Fibroblast of skin of right quadriceps (primary cell): ENCODE measurements around the gene PLD2.
A peak's percentile ranks its signal among the peaks of the same experiment; 100 is the strongest.
"Not testable (repeated sequence)": the region's sequence is repeated elsewhere in the genome, so short reads cannot be mapped to it uniquely, and the experiment has no call there.

Experiments
- DNase-seq: peaks from one replicate; pipeline ENCODE4 v3.0.0-alpha.2; 2013

PLD2 gene

DNA sequence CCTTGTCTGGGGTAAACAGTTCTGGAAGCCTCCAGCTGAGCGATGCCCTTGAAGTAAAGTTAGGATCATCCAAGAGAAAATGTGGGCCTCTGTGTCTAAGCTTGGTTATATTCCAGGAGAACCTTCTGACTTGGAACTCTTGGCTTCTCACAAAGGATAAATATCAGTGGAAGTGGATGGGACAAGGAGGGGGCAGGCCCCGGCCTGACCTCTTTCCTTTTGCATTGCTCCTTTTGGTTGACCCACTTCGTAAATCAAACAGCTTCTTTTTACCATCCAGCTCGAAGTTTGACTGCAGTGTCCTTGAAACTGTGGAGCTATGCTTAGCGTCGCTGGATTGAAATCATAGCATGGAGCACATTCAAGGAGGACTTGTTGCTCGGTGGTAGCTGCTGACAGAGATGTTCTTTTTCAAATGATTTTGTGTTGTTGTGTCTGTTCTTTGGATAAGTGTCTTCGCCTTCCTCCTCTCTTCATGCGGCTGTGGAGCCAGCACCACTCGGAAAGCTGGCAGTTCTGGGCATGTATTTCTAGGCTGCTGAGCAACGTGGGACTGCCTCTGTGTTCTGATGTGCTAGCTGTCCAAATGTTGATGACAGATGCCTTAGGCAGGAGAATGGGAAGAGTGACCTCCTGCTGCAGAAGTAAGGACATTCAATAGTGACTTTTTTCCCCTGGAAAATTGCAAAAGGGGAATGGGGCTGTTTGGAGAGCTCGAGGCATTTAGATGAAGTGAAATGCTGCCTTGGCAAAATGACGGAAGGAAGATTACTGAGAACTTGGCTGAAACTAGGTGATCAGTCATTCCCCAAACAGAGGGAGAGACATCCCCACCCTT is 30.7 kb downstream of the PLD2 start:
- no peak for DNase-seq

DNA sequence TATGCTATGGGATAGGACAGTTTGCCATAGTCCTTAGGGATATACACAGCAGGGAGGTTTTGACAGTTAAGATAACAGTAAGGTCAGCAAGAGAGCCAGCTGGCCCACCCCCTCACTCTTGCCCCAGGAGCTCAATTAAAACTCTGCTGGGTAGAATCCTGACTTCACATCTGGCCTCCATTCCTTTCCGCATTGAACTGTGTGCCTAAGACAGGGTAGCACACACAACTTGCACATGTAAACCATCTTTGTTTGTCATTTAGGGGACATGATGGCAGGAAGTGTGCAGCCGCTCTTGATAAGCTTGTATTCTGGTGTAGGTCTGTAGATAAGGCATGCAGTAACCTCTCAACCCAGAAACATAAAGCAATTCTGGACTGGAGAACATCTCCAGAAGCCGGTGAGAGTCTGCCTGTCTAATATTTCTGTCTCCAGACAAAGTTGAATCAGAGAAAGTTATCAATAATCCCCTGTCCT is 31.4 kb downstream of the PLD2 start:
- no peak for DNase-seq

DNA sequence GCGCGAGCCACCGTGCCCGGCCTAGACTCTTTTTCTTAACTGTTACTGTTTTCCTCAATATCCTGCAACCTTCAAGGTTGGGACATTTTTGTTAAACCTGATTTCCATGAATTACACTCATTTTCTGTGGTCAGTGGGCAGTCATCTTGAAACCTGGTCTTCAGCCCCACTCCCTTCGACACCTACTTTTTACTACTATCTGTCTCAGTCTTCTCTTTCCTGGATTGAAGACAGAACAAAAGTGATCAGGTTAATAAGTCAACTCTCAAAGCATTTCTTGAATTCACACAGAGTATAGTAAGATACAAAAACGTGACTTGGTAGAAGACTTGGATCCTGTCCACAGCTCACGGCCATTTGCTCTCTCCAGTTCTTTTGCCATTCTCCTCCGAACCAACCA is 32.3 kb downstream of the PLD2 start:
- no peak for DNase-seq

DNA sequence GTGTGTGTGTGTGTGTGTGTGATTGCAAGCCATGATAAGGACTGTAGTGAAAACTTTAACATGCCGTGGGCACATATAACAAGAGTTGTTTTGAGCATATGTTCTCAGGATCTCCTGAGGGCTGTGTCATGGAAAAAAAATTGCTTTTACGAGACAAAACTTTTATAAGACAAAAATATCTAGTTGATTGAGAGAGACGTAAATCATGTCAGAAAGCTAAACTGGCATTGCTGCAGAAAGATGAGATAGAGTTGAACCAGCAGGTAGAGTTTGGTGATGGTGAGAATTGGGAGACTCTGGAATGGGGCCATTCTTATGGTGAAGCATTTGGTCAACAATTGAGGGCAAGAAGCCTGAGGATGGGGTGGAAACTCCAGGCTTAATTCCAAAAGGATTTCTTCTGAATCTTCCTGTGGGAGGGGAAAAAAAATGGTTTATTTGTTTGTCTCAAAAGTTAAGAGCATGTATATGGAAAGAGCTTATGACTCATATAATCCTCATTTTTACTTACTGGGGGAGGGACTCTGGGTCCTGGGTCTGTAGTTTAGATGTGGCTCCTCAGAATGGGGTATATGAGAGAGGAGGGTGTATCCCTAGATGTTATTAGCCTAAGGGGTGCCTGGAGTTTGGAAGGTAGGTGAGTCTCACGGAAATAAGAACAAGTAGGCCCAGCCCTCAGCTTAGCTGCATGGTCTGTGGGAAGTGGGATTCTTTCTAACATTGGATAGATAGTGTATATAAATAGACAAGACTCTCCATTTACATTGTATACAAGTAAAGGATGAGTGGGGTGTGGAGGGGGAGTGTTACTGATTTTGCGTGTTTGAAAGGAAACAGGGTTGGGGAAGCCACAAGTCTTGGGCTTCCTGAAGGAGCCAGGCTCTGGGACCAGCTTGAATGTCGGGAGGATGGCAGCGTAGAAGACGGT is 33.3 kb downstream of the PLD2 start:
- no peak for DNase-seq

DNA sequence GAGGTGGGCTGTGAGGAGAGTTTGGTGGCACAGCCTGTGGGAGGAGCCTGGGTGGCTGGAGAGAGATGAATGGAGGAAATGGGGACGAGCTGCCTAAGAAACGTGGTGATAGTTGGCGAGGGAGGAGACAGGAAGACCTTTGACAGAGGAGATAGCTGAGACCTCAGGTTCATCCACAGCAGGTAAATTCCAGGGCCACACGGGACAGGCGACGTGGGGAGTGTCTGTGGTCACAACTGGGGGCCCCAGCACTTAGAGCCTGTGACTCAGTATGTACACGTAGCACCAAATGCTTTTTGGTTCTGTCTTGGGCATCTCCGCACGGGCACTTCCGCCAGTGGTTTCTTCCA is 33.9 kb downstream of the PLD2 start:
- no peak for DNase-seq

DNA sequence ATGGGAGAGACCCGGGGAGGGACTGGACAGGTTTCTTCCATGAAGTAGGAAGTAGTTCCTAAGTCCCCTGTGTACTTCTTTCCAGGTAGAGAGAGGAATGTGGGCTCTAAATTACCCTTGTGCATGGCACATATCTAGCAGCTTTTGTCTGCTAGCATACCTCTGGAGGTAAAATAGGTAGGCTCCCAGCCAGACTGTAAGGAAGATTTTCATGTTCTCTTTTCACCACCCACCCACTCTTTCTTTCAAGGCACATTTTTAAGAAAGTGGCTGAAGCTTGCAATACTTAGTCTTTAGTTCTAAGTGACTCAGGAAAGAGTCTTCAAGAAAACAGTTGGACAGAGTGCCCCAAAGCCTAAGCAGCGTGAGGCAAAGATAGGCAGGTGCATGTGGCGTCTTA is 35.4 kb downstream of the PLD2 start:
- no peak for DNase-seq

DNA sequence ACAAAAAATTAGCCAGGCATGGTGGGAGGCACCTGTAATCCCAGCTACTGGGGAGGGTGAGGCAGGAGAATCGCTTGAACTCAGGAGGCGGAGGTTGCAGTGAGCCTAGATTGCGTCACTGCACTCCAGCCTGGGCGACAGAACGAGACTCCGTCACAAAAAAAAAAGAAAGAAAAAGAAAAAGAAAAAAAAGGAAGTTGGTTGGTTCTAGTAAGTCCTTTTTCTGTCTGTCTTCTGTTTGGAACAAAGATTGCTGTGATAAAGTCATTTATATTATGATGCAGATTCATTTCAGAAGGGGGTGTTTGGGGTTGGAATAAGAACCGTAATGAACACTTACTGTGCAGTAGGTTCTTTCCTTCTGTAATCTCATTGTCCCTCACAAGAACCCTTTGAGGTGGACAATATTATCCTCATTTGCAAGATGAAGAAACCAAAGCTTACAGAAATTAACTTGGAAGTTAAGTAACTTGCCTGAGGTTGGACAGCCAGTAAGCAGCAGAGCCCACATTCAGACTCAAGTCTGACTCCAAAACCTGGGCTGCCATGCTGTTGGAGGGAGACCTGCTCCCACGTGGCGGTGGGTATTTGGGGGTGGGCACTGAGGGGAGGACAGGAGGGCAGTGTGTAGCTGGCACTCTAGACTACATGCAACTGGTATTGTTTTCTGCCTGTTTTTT is 36.5 kb downstream of the PLD2 start:
- DNase-seq: no peak

DNA sequence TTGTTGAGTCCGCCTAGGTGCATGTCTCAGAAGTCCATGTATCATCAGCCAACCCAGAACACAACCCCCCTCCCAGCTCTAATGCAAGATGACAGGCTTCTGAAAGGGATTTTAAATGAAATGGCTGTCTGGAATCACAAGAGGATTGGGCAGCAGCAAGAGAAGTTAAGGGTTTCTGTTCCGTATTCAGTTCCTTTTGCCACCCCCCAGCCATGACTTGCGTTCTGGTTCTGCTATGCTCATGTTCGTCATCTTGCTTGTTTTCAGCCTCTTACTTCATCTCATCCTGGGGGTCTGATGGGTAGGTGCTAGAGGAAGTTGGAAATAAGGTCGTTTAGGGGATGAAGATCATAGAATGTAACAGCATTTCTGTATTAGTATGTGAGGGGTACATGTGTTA is 38.2 kb downstream of the PLD2 start:
- DNase-seq: no peak

DNA sequence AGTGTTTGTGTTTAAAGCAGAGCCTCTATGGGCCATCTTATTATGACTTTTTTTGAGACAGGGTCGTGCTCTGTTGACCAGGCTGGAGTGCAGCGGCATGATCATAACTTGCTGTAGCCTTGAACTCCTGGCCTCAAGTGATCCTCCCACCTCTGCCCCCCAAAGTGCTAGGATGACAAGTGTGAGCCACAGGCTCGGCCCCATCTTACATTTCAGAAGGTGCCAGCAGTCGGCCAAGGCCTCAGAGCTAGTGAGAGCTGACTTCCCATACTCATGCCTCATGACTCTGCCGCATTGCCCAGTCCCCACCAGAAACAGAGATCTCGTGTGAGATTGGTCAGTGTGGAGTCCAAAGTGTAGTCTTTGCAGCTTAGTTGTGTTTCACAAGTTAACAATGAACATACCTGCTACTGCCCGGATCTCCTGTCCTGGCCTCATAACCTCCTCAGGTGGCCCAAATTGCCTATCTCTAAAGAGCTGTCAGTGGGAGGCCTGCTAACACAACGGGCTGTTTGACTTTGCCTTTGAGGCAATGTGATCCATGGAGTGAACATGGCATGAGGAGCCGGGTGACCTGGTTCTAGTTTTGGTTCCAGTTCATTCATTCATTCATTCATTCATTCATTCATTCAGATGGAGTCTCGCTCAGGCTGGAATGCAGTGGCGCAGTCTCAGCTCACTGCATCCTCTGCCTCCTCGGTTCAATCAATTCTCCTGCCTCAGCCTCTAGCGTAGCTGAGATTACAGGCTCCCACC is 39.9 kb downstream of the PLD2 start:
- no peak for DNase-seq

DNA sequence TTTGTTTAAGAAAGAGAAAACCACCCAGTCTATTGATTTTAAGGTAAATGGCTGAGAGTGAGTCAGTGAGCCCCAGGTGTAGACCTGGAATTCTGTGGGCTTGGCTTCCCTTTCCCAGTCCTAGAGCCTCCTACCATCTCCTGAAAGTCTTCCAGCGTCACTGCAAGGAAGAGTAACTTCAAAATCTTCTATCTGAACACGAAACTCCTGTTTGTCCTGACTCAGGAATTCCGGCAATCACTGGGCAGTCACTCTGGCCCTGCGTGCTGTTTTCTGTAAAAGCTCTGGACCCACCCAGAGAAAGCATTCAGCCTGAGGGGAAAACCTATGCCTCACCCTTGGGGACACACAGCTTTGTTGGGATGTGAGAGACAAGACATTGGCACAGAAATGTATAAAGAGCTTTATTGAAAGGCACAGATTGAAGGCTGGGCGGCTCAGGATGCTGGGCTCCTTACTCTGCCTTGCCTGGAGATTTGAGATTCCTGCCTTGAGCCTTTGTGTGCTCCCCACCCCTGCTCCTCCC is 42.1 kb downstream of the PLD2 start:
- no peak for DNase-seq

DNA sequence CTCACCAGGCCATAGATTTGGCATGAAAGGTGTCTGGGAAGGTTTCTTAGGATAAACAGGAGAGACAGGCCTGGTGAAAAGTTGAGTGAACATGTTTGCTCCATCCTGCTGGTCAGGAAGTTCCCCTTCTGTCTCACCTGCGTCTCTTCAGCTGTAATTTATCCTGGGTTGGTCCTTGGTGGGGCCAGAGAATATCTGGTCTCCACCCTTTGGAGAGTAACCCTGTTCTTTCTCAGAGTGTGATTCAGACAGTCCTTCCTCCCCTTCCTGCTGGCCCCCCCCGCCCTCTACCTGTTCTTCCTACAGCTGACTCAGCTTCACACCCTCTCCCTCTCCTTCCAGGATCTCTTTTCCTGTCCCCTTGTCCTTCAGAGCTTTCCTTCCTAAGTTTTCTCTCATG is 43.3 kb downstream of the PLD2 start:
- DNase-seq: no peak

DNA sequence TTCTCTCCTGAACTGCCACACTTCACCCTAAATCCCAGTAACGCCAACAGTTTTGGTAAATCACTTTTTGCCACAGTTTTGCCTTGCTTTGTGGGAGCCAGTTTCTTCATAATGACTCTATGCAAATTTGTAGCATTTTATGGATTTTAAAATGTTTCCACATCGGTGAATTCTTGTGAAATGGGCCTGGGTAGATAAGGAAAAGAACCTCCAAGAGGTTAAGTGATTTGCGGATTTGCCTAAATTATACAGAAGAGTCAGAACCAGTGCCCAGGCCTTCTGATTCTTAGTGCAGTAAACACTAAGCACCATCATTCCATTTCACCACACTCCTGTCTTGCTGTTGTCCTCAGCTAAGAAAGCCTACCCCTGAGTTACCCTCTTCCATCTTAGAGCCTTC is 44.1 kb downstream of the PLD2 start:
- no peak for DNase-seq

DNA sequence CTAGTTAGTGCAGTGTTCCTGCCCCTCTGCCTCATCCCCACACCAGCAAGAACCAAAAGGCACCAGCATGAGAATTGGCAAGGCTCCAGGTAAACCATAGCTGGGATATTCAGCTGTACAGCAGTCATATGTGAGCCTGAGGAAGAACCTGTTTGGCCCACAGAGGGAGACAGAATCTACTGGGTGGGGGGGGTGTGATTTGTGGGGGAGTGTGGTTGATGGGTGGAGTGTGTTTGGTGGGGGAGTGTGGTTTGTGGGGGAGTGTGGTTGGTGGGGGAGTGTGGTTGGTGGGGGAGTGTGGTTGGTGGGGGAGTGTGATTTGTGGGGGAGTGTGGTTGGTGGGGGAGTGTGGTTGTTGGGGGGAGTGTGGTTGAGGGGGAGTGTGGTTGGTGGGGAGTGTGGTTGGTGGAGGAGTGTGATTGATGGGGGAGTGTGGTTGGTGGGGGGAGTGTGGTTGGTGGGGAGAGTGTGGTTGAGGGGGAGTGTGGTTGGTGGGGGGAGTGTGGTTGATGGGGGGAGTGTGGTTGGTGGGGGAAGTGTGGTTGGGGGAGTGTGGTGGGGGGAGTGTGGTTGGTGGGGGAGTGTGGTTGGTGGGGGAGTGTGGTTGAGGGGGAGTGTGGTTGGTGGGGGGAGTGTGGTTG is 45.7 kb downstream of the PLD2 start:
- DNase-seq: peak; percentile 69

DNA sequence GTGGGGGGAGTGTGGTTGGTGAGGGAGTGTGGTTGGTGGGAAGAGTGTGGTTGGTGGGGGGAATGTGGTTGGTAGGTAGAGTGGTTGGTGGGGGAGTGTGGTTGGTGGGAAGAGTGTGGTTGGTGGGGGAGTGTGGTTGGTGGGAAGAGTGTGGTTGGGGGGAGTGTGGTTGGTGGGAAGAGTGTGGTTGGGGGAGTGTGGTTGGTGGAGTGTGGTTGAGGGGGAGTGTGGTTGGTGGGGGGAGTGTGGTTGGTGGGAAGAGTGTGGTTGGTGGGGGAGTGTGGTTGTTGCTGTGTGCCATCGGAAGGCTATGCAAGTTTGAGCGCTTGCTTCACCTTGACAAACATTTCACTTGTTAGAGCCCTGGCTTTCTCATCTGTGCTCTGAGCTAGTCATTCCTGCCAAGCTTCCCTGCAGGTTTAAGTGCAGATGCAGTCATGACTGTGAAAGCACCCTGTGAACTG is 46.3 kb downstream of the PLD2 start:
- no peak for DNase-seq

DNA sequence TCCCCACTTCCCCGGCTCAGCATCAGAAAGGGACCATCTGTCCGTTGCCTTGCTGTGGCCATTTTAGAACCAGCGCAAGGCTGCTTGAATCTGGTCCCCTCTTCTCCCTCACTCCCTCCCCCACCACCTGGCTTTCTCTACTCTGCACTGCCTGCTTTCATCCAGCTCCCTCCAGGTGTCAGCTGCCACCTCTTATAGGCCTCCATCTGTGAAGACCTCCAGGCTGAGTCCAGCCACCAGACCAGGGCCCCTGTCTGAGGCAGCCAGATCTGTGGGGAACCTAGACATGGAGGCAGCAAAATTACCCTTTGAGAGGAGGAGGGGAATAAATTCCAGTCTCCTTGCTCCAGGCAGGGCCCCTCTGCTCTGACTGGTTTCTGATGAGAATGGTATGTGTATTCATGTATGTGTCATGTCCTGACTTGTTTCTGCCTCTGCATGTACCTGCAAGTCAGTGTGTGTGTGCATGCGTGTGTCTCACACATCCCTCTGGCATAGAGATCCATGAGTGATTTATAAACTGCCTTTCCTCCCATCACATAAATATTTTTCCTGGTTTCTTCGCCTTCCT is 47.2 kb downstream of the PLD2 start:
- peak; percentile 77 for DNase-seq

DNA sequence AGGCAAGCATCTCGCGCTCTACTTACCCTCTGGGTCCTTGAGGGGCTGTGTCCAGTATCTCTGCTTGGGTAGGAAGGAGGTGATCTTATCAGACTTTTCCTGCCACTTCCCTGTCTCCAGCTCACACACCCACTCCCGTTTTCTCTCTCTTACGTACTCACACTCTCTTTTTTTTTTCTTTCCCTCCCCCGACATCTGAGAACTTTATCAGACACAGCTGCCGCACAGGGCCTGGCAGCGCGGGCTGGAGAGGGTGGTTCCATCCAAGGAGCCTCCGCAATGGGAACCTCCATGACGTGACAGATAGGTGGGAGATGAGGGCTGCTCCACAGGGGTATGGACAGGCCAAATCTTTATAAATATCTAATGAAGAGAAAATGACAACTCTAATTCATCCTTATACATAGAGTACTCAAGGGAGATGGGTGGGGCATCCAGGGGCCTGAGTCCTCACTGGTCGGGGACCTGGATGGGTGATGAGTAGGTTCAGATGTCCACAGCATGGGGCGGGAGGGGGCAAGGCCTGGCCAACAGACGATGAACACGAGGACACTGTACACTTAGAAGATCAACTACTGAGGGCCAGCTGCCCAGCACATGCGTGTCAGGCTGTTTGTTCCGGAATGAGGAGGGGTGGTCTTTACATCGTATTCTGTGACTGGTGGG is 49.5 kb downstream of the PLD2 start:
- DNase-seq: no peak

DNA sequence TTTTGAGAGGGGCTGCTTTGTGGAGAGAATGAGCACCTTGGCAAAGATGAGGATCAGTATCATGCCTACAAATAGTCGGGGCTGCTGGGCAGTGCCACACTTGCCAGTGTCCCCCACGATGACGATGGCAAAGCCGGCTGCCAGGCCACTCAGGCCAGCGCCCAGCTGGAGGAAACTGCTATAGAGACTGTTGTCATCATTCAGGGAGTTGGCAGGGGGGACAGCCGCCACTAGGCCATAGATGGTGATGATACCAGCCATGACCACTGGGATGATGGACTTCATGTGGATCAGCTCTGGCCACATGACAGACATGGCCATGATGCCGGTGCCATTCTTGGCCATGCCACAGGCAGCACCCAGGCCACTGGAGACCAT is 50.0 kb downstream of the PLD2 start:
- no peak for DNase-seq

DNA sequence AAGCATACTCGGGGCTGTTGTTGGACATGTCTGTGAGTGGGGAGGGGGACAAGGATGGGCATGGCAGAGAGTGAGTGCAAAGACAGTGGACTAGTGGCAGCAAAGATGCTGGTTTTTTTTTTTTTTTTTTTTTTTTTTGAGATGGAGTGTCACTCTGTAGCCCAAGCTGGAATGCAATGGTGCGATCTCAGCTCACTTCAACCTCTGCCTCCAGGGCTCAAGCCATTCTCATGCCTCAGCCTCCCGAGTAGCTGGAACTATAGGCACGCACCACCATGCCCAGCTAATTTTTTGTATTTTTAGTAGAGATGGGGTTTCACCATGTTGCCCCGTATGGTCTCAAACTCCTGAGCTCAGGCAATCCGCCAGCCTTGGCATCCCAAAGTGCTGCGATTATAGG is 50.4 kb downstream of the PLD2 start:
- DNase-seq: not testable (repeated sequence)

DNA sequence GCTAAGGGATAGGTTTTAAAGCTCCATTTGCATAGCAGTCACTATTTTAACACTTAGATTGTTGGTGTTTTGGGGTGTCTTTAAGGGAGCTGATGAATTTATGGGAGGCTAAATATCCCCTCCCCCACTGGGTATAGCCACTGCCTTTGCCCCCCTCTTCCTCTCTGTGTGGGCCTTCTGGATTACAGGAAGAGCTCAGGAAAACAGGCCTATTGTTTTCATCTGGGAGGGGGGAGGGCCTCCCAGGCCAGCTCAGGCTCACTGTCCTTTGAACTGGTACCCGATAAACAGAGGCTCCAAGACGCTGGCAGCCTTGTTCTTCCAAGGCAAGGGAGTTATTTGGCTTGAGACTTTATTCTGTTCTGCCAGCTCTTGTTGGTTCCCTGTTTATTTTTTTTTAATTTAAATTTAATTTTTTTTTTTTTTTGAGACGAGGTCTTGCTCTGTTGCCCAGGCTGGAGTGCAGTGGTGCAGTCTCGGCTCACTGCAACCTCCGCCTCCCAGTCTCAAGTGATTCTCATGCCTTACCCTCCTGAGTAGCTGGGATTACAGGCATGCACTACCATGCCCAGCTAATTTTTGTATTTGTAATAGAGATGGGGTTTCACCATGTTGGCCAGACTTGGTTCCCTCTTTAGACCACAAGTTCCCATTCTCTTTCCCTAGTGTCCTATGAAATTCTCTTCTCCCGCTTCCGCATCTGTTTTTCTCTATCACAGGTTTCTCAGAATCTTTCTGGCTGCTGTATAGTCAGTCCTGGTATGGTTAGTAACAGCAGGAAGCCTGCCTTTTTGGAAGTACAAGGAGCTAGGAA is 51.3 kb downstream of the PLD2 start:
- no peak for DNase-seq

DNA sequence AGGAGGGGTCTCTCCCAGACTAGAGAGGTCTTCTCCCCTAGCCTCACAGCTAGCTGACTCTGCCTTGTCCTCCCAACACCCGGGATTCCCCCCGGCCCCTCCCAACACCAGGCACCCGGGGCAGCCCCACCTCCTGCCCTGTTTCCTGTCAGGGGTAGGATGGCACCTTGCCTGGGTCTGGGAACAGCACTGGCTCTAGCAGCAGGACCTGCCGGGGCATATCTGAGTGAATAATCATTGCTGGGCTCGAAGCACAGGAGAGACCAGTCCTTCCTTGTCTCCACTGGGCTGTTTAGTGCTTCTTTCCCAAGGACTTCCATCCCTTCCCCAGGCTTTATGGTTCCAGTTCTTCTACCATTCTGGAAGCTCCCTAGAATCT is 51.9 kb downstream of the PLD2 start:
- no peak for DNase-seq
